AG04450 (cell line): ENCODE results near the gene PDLIM5. TPM values are rescaled to one million over a fixed set of nuclear protein-coding genes. Genes with fewer than 3 reads are reported as not detected.
"Not testable (repeated sequence)": the region's sequence is repeated elsewhere in the genome, so short reads cannot be mapped to it uniquely, and the experiment has no call there.

Experiments used
- CTCF ChIA-PET: fragments of 300-600, 350-600 bp; formaldehyde crosslinking; extraction: SDS; loops from one replicate; lab custom pipeline; 2022; ENCODE audit warnings: antibody characterized with exemption, inconsistent platforms; lab: Charles Lee
- POLR2A ChIA-PET: fragments of 350-600 bp; formaldehyde crosslinking; extraction: SDS; loops from one replicate; lab custom pipeline; 2021; ENCODE audit warnings: antibody characterized with exemption, inconsistent platforms; lab: Yijun Ruan, JAX
- DNase-seq: peaks from one replicate; pipeline ENCODE4 v3.0.0-alpha.2; 2011; ENCODE audit warnings: low read depth, low spot score
- H3K27ac ChIP-seq: one replicate; pipeline ENCODE4 v1.5.1; 2012; ENCODE audit warnings: low read depth, low read length, control low read depth
- H3K27me3 ChIP-seq: one replicate; pipeline ENCODE4 v1.6.0; 2012; ENCODE audit warnings: low read length; ENCODE audit not compliant: control insufficient read depth, insufficient read depth
- H3K4me3 ChIP-seq: 2 replicates; pipeline ENCODE4 v1.5.1; 2011; ENCODE audit warnings: mild to moderate bottlenecking, low read depth, low read length, control low read depth
- H3K9me3 ChIP-seq: 2 replicates; pipeline ENCODE4 v1.5.1; 2012; ENCODE audit warnings: low read length; ENCODE audit not compliant: control insufficient read depth, insufficient read depth
- polyA plus RNA-seq: library from polyadenylated mRNA; depleted of rRNA; stranded (reverse); fragments of >200 nt; gene quantifications from 2 replicates; pipeline ENCODE4 v1.2.3, GENCODE V29; 2011
- TF ChIP-seq, protein P1 (sequence below): IDR thresholded peaks from 2 replicates; pipeline ENCODE4 v1.5.1; 2011; ENCODE audit warnings: low read depth, low read length, control low read depth, inconsistent platforms

The PDLIM5 gene
- polyA plus RNA-seq, 1 experiment, result 81.5 TPM

DNA sequence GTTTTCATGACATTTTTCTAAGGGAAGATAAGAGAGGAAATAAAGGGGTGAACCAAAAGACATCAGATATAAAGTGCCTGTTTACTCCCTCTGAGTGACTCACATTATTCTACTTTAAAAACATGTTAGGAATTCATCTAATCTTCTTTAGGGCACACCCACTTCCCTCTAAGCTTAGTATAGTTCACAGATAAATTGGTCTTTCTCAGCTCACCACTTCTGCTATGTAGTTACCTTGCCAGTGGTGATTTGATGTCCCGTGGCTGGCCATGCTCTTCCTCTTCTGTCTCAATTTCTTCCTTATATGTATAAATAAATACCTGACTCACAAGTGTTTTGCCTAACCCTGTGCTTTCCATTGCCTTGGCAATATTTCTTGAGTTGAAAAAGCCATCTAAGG, 96.8 kb downstream of the PDLIM5 start:
- no peak for DNase-seq
- TF ChIP-seq, protein P1, sequence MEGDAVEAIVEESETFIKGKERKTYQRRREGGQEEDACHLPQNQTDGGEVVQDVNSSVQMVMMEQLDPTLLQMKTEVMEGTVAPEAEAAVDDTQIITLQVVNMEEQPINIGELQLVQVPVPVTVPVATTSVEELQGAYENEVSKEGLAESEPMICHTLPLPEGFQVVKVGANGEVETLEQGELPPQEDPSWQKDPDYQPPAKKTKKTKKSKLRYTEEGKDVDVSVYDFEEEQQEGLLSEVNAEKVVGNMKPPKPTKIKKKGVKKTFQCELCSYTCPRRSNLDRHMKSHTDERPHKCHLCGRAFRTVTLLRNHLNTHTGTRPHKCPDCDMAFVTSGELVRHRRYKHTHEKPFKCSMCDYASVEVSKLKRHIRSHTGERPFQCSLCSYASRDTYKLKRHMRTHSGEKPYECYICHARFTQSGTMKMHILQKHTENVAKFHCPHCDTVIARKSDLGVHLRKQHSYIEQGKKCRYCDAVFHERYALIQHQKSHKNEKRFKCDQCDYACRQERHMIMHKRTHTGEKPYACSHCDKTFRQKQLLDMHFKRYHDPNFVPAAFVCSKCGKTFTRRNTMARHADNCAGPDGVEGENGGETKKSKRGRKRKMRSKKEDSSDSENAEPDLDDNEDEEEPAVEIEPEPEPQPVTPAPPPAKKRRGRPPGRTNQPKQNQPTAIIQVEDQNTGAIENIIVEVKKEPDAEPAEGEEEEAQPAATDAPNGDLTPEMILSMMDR, result no peak
- CTCF ChIA-PET, result no interaction called here
- Histone ChIP-seq H3K27ac (no peak overlapping the region), H3K27me3 (no peaks in the 10 kb centered on the region), H3K9me3 (no peaks in the 10 kb centered on the region), H3K4me3 (no peak overlapping the region)
- POLR2A ChIA-PET, result interaction anchor here (0.6 kb wide), 1 partner anchor 77 kb away, joined by 8 read pairs; no protein-coding TSS in a partner anchor

DNA sequence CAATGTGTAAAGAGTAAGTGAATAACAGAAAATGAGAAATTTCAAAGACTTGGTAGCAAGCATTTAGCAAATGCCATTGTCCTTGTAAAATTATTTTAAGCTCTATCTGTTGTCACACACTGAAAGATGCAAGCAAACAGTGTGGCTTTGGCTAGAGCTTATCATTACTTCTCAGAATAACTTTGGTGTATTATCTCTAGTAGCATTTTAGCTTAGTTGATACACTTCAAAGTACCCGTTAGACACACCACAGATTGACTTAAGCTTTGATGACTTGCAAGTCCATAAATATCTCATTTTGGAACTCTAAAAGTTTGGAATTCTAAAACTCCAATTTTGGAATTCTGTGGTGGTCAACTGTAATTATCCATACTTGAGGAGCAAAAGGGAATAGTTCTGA, 98.6 kb downstream of the PDLIM5 start:
- CTCF ChIA-PET, result interaction anchor here (1.1 kb wide), 1 partner anchor 143 kb away, joined by 4 read pairs; no protein-coding TSS in a partner anchor

DNA sequence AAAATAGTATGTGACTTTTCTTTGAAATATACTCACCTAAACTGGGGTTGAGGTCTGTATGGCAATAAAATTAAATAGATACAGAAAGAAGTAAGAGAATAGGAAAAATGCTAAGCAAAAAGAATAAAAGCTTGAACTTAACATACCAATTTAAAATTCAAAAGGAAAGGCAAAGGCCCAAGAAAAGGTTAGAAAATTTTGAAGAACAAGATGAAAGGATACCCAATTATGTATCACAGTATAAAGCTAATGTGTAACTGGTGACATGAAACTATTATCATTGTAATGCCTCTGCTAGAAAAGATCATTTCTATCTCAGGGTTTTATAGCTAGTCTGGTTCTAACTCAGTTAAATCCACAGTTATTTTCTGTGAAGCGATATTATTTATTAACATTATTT, 99.1 kb downstream of the PDLIM5 start:
- ChIA-PET CTCF (interaction anchor here (1.1 kb wide), 1 partner anchor 144 kb away, joined by 4 read pairs; no protein-coding TSS in a partner anchor), POLR2A (no interaction called here)
- Histone ChIP-seq H3K4me3 (no peak overlapping the region), H3K9me3 (no peaks in the 10 kb centered on the region), H3K27ac (no peak overlapping the region), H3K27me3 (no peaks in the 10 kb centered on the region)
- no peak for DNase-seq
- TF ChIP-seq, protein P1, result no peak

More for the DNA sequence above, 98.6 kb downstream of the PDLIM5 start:
- Histone ChIP-seq H3K27ac (no peak overlapping the region), H3K4me3 (no peak overlapping the region), H3K27me3 (no peaks in the 10 kb centered on the region), H3K9me3 (no peaks in the 10 kb centered on the region)
- no peak for DNase-seq
- POLR2A ChIA-PET, result no interaction called here
- TF ChIP-seq, protein P1, result no peak

DNA sequence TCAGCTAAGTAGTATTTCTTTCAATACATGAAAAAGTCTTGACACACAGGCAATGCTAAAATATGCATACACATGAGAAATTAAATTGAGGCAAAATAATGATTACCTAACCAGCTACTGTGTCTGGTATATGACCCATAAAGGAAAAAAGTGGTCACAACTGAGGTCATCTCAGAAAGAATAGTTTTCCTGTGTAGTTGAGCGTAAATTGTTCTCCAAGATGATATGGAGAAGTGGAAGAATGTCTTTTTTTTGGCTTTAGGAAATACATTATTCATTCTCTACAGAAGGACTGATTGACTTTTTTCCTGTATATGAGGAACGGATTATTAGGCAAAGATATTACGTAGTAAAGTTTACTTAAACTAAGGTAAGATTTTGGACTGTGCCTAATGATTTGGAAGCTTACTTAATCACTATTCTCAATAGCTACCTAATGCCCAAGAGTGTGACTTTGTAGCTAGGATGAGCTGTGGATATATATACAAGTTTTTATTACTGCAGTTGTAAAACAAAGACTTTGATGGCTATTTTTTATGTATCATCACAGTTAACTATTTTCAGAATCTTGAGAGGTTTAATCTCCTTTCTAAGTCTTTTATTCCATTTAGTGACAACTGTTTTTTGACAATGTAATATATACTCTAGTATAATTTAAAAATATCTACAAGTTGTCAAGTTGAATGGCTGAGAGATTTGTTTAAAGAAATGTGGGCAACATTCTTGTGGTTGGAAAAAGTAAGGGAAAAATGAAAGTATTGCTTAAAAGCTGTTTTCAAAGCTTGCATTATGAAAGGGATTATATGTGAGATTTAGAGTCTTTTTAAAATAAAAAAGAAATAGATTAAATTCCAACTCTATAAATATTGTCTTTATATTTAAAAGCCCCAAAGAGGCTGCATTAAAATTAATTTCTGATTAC, 100.2 kb downstream of the PDLIM5 start:
- Histone ChIP-seq H3K27me3 (no peaks in the 10 kb centered on the region), H3K9me3 (no peaks in the 10 kb centered on the region), H3K27ac (no peak overlapping the region), H3K4me3 (no peak overlapping the region)
- POLR2A ChIA-PET, result interaction anchor here (0.6 kb wide), 1 partner anchor 603 kb away, joined by 3 read pairs; no protein-coding TSS in a partner anchor
- no peak for DNase-seq
- CTCF ChIA-PET, result interaction anchor here (0.8 kb wide), 1 partner anchor 145 kb away, joined by 3 read pairs; no protein-coding TSS in a partner anchor
- TF ChIP-seq, protein P1, result no peak

DNA sequence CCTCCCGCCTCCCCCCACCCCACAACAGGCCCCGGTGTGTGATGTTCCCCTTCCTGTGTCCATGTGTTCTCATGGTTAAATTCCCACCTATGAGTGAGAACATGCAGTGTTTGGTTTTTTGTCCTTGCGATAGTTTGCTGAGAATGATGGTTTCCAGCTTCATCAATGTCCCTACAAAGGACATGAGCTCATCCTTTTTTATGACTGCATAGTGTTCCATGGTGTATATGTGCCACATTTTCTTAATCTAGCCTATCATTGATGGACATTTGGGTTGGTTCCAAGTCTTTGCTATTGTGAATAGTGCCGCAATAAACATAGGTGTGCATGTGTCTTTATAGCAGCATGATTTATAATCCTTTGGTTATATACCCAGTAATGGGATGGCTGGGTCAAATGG, 104.3 kb downstream of the PDLIM5 start:
- H3K27me3 ChIP-seq, POLR2A ChIA-PET, H3K4me3 ChIP-seq, H3K27ac ChIP-seq, CTCF ChIA-PET, H3K9me3 ChIP-seq, DNase-seq: not testable (repeated sequence)

DNA sequence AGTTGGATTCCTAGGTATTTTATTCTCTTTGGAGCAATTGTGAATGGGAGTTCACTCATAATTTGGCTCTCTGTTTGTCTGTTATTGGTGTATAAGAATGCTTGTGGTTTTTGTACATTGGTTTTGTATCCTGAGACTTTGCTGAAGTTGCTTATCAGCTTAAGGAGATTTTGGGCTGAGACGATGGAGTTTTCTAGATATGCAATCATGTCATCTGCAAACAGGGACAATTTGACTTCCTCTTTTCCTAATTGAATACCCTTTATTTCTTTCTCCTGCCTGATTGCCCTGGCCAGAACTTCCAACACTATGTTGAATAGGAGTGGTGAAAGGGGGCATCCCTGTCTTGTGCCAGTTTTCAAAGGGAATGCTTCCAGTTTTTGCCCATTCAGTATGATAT, 105.9 kb downstream of the PDLIM5 start:
- DNase-seq, CTCF ChIA-PET, POLR2A ChIA-PET, H3K4me3 ChIP-seq, H3K9me3 ChIP-seq, H3K27ac ChIP-seq, H3K27me3 ChIP-seq: not testable (repeated sequence)
